ENCODE measurements around the gene ANK2.

ANK2 gene

DNA sequence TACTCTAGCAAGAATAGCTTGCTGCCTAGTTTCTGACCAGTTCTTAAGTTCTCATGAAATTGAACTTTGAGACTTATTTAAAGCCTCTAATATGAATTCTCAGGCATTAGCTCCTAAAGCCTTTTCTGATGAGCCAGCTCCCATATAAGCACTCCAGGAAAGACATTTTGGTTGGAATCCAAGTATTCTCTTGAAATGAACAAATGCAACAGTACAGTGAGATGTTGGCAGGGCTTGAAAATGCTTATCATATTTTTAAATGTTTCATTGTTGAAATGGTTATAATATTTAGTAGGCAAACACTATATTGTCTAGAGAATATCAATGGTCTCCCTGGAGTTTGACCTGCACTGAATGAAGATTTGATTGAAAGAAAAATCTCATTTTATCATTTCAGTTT lies 240.3 kb downstream of the ANK2 start:
- H3K27me3 ChIP-seq = no peaks in the 10 kb centered on the region
- H3K4me3 ChIP-seq = no peak overlapping the region
- H3K9me3 ChIP-seq = no peaks in the 10 kb centered on the region
- H3K4me2 ChIP-seq = no peak overlapping the region
- no peak for TF ChIP-seq Cebpa-rat (IDR thresholded peaks at IDR 0.05)
- H3K4me1 ChIP-seq = no peaks in the 10 kb centered on the region
- H3K9ac ChIP-seq = no peak overlapping the region
- H3K36me3 ChIP-seq = no peaks in the 10 kb centered on the region
- no peak overlapping the region for H3K27ac ChIP-seq
- no peaks in the 10 kb centered on the region for H4K20me1 ChIP-seq

DNA sequence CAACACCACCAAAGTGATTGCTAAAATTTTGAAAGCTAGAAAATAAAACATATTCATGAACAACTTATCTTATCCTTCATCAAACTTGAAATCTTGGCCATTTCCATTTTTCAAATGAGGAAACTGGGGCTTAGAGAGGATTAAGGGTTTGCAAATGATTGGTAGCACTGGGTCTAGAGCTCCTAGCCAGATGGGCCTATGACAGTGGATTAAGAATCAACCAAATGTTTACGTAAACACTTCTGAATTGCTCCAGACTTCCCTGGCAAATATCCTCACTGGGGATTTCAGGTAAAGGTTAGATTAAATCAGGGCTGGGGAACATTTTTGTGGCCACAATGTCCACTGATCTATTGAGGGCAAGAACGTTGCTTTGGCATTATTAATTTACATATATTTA lies 241.2 kb downstream of the ANK2 start:
- no peak overlapping the region for H3K4me2 ChIP-seq
- H3K9me3 ChIP-seq = no peaks in the 10 kb centered on the region
- no peaks in the 10 kb centered on the region for H3K27me3 ChIP-seq
- no peaks in the 10 kb centered on the region for H3K36me3 ChIP-seq
- no peak overlapping the region for H3K4me3 ChIP-seq
- no peaks in the 10 kb centered on the region for H4K20me1 ChIP-seq
- no peak overlapping the region for H3K9ac ChIP-seq
- no peaks in the 10 kb centered on the region for H3K4me1 ChIP-seq
- no peak overlapping the region for H3K27ac ChIP-seq
- TF ChIP-seq Cebpa-rat (IDR thresholded peaks at IDR 0.05) = no peak

DNA sequence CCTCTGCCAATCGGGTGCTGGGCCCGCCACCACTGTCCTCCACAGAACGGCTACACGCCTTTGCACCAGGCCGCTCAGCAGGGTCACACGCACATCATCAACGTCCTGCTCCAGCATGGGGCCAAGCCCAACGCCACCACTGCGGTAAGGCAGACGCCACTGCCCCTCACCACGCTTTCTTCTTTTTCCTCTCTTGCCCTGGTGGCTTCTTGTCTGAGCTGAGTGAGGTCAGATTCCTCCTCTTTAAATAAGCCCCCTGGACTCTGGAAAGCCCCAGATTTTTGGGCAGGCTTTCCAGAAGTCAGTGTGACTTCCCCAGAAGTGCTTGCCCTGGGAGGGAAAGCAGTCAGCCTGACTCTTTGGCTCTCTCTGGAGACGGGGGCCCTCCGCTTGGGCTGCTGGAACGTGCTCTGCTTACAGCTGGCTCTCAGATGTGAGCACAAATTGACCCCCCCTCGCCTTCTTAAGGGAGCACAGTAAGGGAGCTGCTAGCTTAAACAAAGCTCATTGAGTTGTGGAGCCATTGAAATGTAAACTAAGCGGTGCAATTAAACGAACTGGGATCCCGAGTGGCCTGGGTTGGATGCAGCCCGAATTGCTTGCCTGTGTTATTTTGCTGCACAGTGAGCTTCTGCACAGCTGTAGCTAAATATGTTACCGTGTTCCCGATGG lies 243.1 kb downstream of the ANK2 start:
- Histone ChIP-seq H3K4me2 (no peak overlapping the region), H3K9me3 (no peaks in the 10 kb centered on the region), H4K20me1 (no peaks in the 10 kb centered on the region), H3K9ac (no peak overlapping the region), H3K4me1 (no peaks in the 10 kb centered on the region), H3K36me3 (no peaks in the 10 kb centered on the region), H3K27ac (no peak overlapping the region), H3K27me3 (no peaks in the 10 kb centered on the region), H3K4me3 (no peak overlapping the region)
- no peak for TF ChIP-seq Cebpa-rat (IDR thresholded peaks at IDR 0.05)

DNA sequence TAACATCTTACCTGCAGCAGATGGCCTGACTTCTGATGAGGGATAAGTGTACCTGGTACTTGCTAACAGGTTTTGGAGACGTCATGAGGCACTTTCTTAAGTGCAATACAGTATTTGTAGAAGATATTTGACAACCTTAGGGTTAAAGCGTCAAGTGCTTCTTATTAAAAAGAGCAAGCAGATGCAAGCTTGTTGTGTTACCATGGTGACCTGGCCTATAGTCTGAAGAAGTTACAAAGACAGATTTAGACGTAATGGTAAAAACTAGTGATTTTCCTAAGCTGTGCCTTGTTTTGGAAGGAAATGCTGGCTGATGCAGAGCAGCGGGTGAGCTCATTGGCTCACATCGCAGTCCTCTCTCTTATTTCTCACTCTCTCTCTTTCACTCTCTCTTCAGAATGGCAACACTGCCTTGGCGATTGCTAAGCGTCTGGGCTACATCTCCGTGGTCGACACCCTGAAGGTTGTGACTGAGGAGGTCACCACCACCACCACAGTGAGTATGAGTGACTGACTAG lies 243.6 kb downstream of the ANK2 start:
- no peaks in the 10 kb centered on the region for H4K20me1 ChIP-seq
- no peaks in the 10 kb centered on the region for H3K36me3 ChIP-seq
- H3K4me2 ChIP-seq = no peak overlapping the region
- no peak overlapping the region for H3K4me3 ChIP-seq
- no peak for TF ChIP-seq Cebpa-rat (IDR thresholded peaks at IDR 0.05)
- no peak overlapping the region for H3K27ac ChIP-seq
- no peaks in the 10 kb centered on the region for H3K27me3 ChIP-seq
- no peaks in the 10 kb centered on the region for H3K9me3 ChIP-seq
- no peaks in the 10 kb centered on the region for H3K4me1 ChIP-seq
- no peak overlapping the region for H3K9ac ChIP-seq

DNA sequence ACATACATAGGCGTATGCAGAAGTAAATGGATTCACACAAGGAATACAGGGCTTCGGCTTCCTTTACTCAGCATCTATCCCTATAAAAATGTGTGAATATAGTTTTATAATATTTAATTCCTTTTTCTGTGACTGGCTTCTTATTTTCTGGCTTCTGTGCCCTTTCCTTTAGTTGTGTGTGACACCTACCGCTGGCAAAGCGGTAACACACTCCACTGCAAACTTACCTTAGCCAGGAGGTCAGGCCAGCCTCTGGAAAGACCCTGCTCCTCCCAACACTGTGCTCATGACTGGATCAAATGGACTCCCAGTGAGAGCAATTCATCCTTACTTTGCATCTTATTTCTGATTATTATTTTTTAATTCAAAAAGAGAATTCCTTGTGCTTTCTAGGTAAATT lies 244.2 kb downstream of the ANK2 start:
- Histone ChIP-seq H3K27me3 (no peaks in the 10 kb centered on the region), H3K9ac (no peak overlapping the region), H3K27ac (no peak overlapping the region), H3K9me3 (no peaks in the 10 kb centered on the region), H3K36me3 (no peaks in the 10 kb centered on the region), H3K4me2 (no peak overlapping the region), H4K20me1 (no peaks in the 10 kb centered on the region), H3K4me3 (no peak overlapping the region), H3K4me1 (no peaks in the 10 kb centered on the region)
- no peak for TF ChIP-seq Cebpa-rat (IDR thresholded peaks at IDR 0.05)

DNA sequence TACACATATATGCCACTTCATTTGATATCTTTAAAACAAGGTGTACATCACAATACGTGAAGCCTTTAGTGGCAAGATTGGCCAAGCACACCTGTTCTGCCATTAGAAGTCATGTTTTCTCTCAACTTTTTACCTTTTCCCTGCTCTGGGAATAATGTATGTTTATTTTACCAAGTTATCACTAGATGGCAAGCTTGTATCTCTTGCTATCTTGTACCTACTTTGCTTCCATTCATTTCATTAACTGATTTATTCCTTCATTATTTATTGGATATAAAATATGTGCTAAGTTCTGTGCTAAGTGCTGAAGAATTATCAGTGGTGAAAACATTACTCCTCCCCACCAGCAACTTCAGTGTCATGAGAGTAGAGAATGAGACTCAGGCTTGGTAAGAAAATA lies 245.5 kb downstream of the ANK2 start:
- Histone ChIP-seq H3K4me3 (no peak overlapping the region), H3K27ac (no peak overlapping the region), H3K4me1 (no peaks in the 10 kb centered on the region), H3K9me3 (no peaks in the 10 kb centered on the region), H3K9ac (no peak overlapping the region), H3K4me2 (no peak overlapping the region), H3K27me3 (no peaks in the 10 kb centered on the region), H3K36me3 (no peaks in the 10 kb centered on the region), H4K20me1 (no peaks in the 10 kb centered on the region)
- TF ChIP-seq Cebpa-rat (IDR thresholded peaks at IDR 0.05) = no peak

DNA sequence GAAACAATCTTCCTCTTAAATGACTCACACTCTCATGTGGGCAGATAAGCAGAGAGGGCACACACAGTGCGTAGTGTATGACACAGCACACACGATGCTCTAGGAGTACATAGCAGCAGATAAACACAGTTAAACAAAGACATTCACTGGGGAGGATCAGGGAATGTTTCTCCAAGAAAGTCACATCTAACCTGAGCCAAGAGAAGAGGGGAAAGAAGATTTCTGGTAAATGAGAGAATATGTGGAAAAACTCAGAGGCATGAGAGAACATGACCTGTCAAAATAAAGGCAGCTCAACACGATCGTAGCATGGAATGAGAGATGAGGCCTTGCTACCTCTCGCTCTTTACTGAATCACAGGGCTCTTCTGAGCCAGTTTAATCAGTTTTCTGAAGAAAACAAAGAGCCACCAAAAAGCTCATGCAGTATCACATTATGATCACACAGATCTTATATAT lies 251.0 kb downstream of the ANK2 start:
- Histone ChIP-seq H3K4me1 (peaks cover 7% of the 10 kb centered on the region; the same call in 1 of the 2 replicates), H3K9ac (no peak overlapping the region), H3K9me3 (no peaks in the 10 kb centered on the region), H3K27ac (no peak overlapping the region), H3K27me3 (no peaks in the 10 kb centered on the region), H3K36me3 (no peaks in the 10 kb centered on the region), H3K4me3 (no peak overlapping the region), H4K20me1 (no peaks in the 10 kb centered on the region), H3K4me2 (no peak overlapping the region)
- no peak for TF ChIP-seq Cebpa-rat (IDR thresholded peaks at IDR 0.05)

DNA sequence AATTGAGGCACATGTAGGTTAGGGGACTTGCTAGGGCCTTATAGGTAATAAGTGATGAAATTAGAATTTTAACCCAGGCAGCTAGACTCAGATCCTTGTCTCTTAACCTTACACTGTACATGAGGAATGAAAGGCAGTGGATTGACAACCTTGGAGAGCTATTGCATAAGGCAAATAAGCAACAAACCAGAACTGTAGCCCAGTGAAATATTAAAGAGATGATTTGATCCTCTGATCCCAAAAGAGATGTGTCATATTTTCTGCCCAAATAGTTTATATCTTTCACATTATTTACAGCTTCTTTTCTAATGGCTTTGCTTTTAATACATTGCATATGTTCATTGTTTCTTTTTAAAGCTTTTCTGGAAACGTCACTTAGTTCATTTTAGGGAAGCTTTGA lies 252.6 kb downstream of the ANK2 start:
- no peaks in the 10 kb centered on the region for H3K9me3 ChIP-seq
- peaks cover 7% of the 10 kb centered on the region; the same call in 1 of the 2 replicates for H3K4me1 ChIP-seq
- H3K27ac ChIP-seq = no peak overlapping the region
- H3K27me3 ChIP-seq = no peaks in the 10 kb centered on the region
- H3K4me3 ChIP-seq = no peak overlapping the region
- H3K36me3 ChIP-seq = no peaks in the 10 kb centered on the region
- no peaks in the 10 kb centered on the region for H4K20me1 ChIP-seq
- no peak overlapping the region for H3K4me2 ChIP-seq
- H3K9ac ChIP-seq = no peak overlapping the region
- no peak for TF ChIP-seq Cebpa-rat (IDR thresholded peaks at IDR 0.05)

DNA sequence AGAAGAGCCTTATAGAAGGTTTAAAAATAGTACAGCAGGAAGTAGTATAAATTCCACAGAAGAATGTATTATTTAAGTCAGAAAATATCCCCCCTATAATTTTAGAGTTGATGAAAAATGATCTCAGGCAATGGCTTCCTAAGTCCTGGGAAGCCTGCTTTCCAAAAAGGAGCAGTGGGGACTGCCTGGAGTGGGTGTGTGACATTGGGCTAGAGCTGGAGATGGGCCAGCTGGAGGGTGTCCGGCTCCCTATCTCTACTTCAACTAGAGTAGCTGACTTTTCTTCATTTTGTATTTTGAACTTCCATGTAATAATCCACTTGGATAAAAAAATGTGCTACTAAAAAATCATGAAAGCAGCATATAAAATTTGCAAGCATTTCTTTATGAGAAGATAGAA lies 253.9 kb downstream of the ANK2 start:
- Histone ChIP-seq H3K9ac (no peak overlapping the region), H3K9me3 (no peaks in the 10 kb centered on the region), H3K4me2 (peak overlapping the region; percentile 2; the same call in 1 of the 2 replicates), H3K27me3 (no peaks in the 10 kb centered on the region), H4K20me1 (no peaks in the 10 kb centered on the region), H3K4me3 (no peak overlapping the region), H3K27ac (no peak overlapping the region), H3K36me3 (no peaks in the 10 kb centered on the region), H3K4me1 (peaks cover 7% of the 10 kb centered on the region; the same call in 1 of the 2 replicates)
- no peak for TF ChIP-seq Cebpa-rat (IDR thresholded peaks at IDR 0.05)

DNA sequence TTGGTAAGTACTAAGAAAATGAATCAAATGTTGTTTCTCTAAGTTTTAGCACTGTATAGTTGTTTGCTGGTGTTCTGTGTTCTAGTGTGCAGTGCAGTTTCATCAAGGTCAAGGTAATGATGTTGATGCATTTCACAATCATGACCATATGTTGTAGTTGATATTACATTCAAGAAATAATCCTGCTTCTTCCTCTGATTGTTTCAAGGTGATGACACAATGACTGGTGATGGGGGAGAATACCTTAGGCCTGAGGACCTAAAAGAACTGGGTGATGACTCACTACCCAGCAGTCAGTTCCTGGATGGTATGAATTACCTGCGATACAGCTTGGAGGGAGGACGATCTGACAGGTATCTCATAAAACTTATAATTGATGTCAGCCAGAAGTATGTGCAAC lies 261.6 kb downstream of the ANK2 start:
- Histone ChIP-seq H3K36me3 (no peaks in the 10 kb centered on the region), H3K4me3 (no peak overlapping the region), H3K9me3 (no peaks in the 10 kb centered on the region), H3K27ac (no peak overlapping the region), H3K9ac (no peak overlapping the region), H3K27me3 (no peaks in the 10 kb centered on the region), H4K20me1 (no peaks in the 10 kb centered on the region), H3K4me2 (no peak overlapping the region), H3K4me1 (peaks cover 2% of the 10 kb centered on the region)
- no peak for TF ChIP-seq Cebpa-rat (IDR thresholded peaks at IDR 0.05)

Measured in BLaER1 (cell line).